WTC11 (cell line): ENCODE measurements around the gene ZNF362. TPM values are rescaled to one million over a fixed set of nuclear protein-coding genes. Genes with fewer than 3 reads are reported as not detected.

ENCODE experiments used
- ATAC-seq: fragments of 200-7000 bp; cut with Tn5 transposase; 2 replicates; pipeline ENCODE4 v1.10.0; 2021; ENCODE audit warnings: mild to moderate bottlenecking, moderate library complexity
- CTCF ChIA-PET: fragments of 300-600 bp; sonication (Branson Sonifier 250); formaldehyde crosslinking; loops from one replicate; lab custom pipeline; 2021; ENCODE audit warnings: antibody characterized with exemption; lab: Charles Lee
- POLR2A ChIA-PET: fragments of 350-600 bp; sonication (Branson Sonifier 250); formaldehyde crosslinking; loops from one replicate; lab custom pipeline; 2021; ENCODE audit warnings: antibody characterized with exemption; lab: Charles Lee
- DNase-seq: peaks from one replicate; pipeline ENCODE4 v3.0.0; 2021; ENCODE audit warnings: low spot score
- H3K27ac Mint-ChIP-seq: 2 replicates; pipeline ENCODE4 v1.8.0; 2021; ENCODE audit warnings: mixed read lengths
- H3K27me3 Mint-ChIP-seq: 2 replicates; pipeline ENCODE4 v1.8.0; 2021; ENCODE audit warnings: low read depth, mild to moderate bottlenecking, moderate library complexity, mixed read lengths
- H3K36me3 Mint-ChIP-seq: 2 replicates; pipeline ENCODE4 v1.8.0; 2021; ENCODE audit warnings: mixed read lengths
- H3K4me1 Mint-ChIP-seq: 2 replicates; pipeline ENCODE4 v1.8.0; 2022; ENCODE audit warnings: mixed read lengths
- H3K4me3 Mint-ChIP-seq: 2 replicates; pipeline ENCODE4 v1.8.0; 2021; ENCODE audit warnings: mild to moderate bottlenecking, moderate library complexity, mixed read lengths
- H3K9me3 Mint-ChIP-seq: 2 replicates; pipeline ENCODE4 v1.8.0; 2021; ENCODE audit warnings: mixed read lengths
- AR ChIP-seq: fragments of 250-450 bp; sonication (Bioruptor Pico); IDR thresholded peaks from 2 replicates; pipeline ENCODE4 v1.9.0; 2021; ENCODE audit warnings: mild to moderate bottlenecking
- E2F4 ChIP-seq: sonication (generic); formaldehyde crosslinking; IDR thresholded peaks from 2 replicates; pipeline ENCODE4 v1.8.1; 2022; ENCODE audit warnings: low read depth, mild to moderate bottlenecking, moderate library complexity, missing genetic modification reagents, borderline replicate concordance
- ESRRA ChIP-seq: sonication (generic); formaldehyde crosslinking; IDR thresholded peaks from 2 replicates; pipeline ENCODE4 v1.8.1; 2022; ENCODE audit warnings: mild to moderate bottlenecking, missing genetic modification reagents, borderline replicate concordance
- FOXP1 ChIP-seq: sonication (generic); formaldehyde crosslinking; IDR thresholded peaks from 2 replicates; pipeline ENCODE4 v1.8.0; 2022; ENCODE audit warnings: missing genetic modification reagents, mild to moderate bottlenecking, moderate library complexity, borderline replicate concordance
- GABPB1 ChIP-seq: sonication (generic); formaldehyde crosslinking; IDR thresholded peaks from 2 replicates; pipeline ENCODE4 v1.8.1; 2023; ENCODE audit warnings: mild to moderate bottlenecking, missing genetic modification reagents
- HMGA2 ChIP-seq: fragments of 250-450 bp; sonication (Bioruptor Pico); IDR thresholded peaks from 2 replicates; pipeline ENCODE4 v1.4.0; 2021; ENCODE audit warnings: mild to moderate bottlenecking, moderate library complexity
- JUN ChIP-seq: sonication (generic); formaldehyde crosslinking; IDR thresholded peaks from 2 replicates; pipeline ENCODE4 v1.8.0; 2023; ENCODE audit warnings: mild to moderate bottlenecking, missing genetic modification reagents
- KAT7 ChIP-seq: sonication (generic); formaldehyde crosslinking; IDR thresholded peaks from 2 replicates; pipeline ENCODE4 v1.8.1; 2023; ENCODE audit warnings: missing genetic modification reagents, mild to moderate bottlenecking, borderline replicate concordance
- NFYB ChIP-seq: sonication (generic); formaldehyde crosslinking; conservative IDR thresholded peaks from 2 replicates; pipeline ENCODE4 v1.8.0; 2022; ENCODE audit warnings: low read depth, missing genetic modification reagents
- SMAD3 ChIP-seq: sonication (generic); formaldehyde crosslinking; IDR thresholded peaks from 2 replicates; pipeline ENCODE4 v1.8.0; 2022; ENCODE audit warnings: missing genetic modification reagents, mild to moderate bottlenecking, borderline replicate concordance
- TCF7 ChIP-seq: sonication (generic); formaldehyde crosslinking; IDR thresholded peaks from 2 replicates; pipeline ENCODE4 v1.8.0; 2022; ENCODE audit warnings: mild to moderate bottlenecking, low read depth, missing genetic modification reagents, moderate library complexity
- TEAD1 ChIP-seq: sonication (generic); formaldehyde crosslinking; IDR thresholded peaks from 2 replicates; pipeline ENCODE4 v1.8.0; 2022; ENCODE audit warnings: mild to moderate bottlenecking, missing genetic modification reagents
- USF2 ChIP-seq: sonication (generic); formaldehyde crosslinking; IDR thresholded peaks from 2 replicates; pipeline ENCODE4 v1.8.1; 2023; ENCODE audit warnings: mild to moderate bottlenecking, missing genetic modification reagents, moderate library complexity
- ZMAT4 ChIP-seq: fragments of 250-450 bp; sonication (Bioruptor Pico); IDR thresholded peaks from 2 replicates; pipeline ENCODE4 v1.9.0; 2021; ENCODE audit warnings: mild to moderate bottlenecking
- ZNF138 ChIP-seq: sonication (generic); formaldehyde crosslinking; conservative IDR thresholded peaks from 2 replicates; pipeline ENCODE4 v1.8.1; 2022; ENCODE audit warnings: mild to moderate bottlenecking, moderate library complexity, missing genetic modification reagents
- ZNF281 ChIP-seq: sonication (generic); formaldehyde crosslinking; IDR thresholded peaks from 2 replicates; pipeline ENCODE4 v1.8.0; 2023; ENCODE audit warnings: mild to moderate bottlenecking, missing genetic modification reagents
- ZNF396 ChIP-seq: fragments of 250-450 bp; sonication (Bioruptor Pico); IDR thresholded peaks from 2 replicates; pipeline ENCODE4 v1.8.0; 2021; ENCODE audit warnings: mild to moderate bottlenecking, moderate library complexity, borderline replicate concordance
- total RNA-seq: library from RNA; stranded (reverse); gene quantifications from 3 replicates; pipeline ENCODE4 v1.2.3, GENCODE V29; 2021
- TF ChIP-seq, protein P1 (sequence below): fragments of 250-450 bp; sonication (Bioruptor Pico); IDR thresholded peaks from 2 replicates; pipeline ENCODE4 v2.1.2; 2022; ENCODE audit warnings: mild to moderate bottlenecking, moderate library complexity
- TF ChIP-seq, protein P2 (sequence below): sonication (generic); formaldehyde crosslinking; IDR thresholded peaks from 2 replicates; pipeline ENCODE4 v1.8.0; 2022; ENCODE audit warnings: mild to moderate bottlenecking, missing genetic modification reagents
- TF ChIP-seq, protein P3 (sequence below): sonication (generic); formaldehyde crosslinking; IDR thresholded peaks from 2 replicates; pipeline ENCODE4 v1.8.0; 2022; ENCODE audit warnings: mild to moderate bottlenecking, missing genetic modification reagents
- TF ChIP-seq, protein P4 (sequence below): sonication (generic); formaldehyde crosslinking; IDR thresholded peaks from 2 replicates; pipeline ENCODE4 v1.8.1; 2022; ENCODE audit warnings: low read depth, missing genetic modification reagents, borderline replicate concordance

The ZNF362 gene
- total RNA-seq, 1 experiment from 2014 or later: 24.2 TPM

GRCh38 chr1:33247545-33247944 lies 8.7 kb upstream of the ZNF362 start:
- H3K4me3 Mint-ChIP-seq: no peak overlapping the region
- POLR2A ChIA-PET: no interaction called here
- H3K4me1 Mint-ChIP-seq: peaks cover 35% of the 10 kb centered on the region
- no peak for ATAC-seq
- no peak for DNase-seq
- TF ChIP-seq NFYB (CRISPR knock-in tag) (no peak), TEAD1 (CRISPR knock-in tag) (no peak), ESRRA (CRISPR knock-in tag) (no peak), ZMAT4 (CRISPR knock-in tag) (no peak), ZNF396 (CRISPR knock-in tag) (no peak), GABPB1 (CRISPR knock-in tag) (no peak), AR (CRISPR knock-in tag) (no peak), ZNF138 (CRISPR knock-in tag) (no peak), E2F4 (no peak), JUN (no peak), USF2 (CRISPR knock-in tag) (no peak)
- TF ChIP-seq, protein P1, sequence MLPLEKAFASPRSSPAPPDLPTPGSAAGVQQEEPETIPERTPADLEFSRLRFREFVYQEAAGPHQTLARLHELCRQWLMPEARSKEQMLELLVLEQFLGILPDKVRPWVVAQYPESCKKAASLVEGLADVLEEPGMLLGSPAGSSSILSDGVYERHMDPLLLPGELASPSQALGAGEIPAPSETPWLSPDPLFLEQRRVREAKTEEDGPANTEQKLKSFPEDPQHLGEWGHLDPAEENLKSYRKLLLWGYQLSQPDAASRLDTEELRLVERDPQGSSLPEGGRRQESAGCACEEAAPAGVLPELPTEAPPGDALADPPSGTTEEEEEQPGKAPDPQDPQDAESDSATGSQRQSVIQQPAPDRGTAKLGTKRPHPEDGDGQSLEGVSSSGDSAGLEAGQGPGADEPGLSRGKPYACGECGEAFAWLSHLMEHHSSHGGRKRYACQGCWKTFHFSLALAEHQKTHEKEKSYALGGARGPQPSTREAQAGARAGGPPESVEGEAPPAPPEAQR (CRISPR knock-in tag): no peak
- TF ChIP-seq, protein P2, sequence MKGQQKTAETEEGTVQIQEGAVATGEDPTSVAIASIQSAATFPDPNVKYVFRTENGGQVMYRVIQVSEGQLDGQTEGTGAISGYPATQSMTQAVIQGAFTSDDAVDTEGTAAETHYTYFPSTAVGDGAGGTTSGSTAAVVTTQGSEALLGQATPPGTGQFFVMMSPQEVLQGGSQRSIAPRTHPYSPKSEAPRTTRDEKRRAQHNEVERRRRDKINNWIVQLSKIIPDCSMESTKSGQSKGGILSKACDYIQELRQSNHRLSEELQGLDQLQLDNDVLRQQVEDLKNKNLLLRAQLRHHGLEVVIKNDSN: no peak
- TF ChIP-seq, protein P3, sequence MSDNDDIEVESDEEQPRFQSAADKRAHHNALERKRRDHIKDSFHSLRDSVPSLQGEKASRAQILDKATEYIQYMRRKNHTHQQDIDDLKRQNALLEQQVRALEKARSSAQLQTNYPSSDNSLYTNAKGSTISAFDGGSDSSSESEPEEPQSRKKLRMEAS (CRISPR knock-in tag): no peak
- TF ChIP-seq, protein P4, sequence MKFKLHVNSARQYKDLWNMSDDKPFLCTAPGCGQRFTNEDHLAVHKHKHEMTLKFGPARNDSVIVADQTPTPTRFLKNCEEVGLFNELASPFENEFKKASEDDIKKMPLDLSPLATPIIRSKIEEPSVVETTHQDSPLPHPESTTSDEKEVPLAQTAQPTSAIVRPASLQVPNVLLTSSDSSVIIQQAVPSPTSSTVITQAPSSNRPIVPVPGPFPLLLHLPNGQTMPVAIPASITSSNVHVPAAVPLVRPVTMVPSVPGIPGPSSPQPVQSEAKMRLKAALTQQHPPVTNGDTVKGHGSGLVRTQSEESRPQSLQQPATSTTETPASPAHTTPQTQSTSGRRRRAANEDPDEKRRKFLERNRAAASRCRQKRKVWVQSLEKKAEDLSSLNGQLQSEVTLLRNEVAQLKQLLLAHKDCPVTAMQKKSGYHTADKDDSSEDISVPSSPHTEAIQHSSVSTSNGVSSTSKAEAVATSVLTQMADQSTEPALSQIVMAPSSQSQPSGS (CRISPR knock-in tag): no peak
- no peaks in the 10 kb centered on the region for H3K36me3 Mint-ChIP-seq
- H3K27me3 Mint-ChIP-seq: peaks cover 50% of the 10 kb centered on the region
- peaks cover 3% of the 10 kb centered on the region; the same call in 1 of the 2 replicates for H3K9me3 Mint-ChIP-seq
- H3K27ac Mint-ChIP-seq: no peak overlapping the region
- CTCF ChIA-PET: interaction anchor here (1.0 to 2.2 kb wide), 2 partner anchors 48 to 110 kb away, joined by 5 to 7 read pairs; no protein-coding TSS in a partner anchor

- Mint-ChIP-seq H3K9me3 (peaks cover 3% of the 10 kb centered on the region; the same call in 1 of the 2 replicates), H3K4me1 (peaks cover 35% of the 10 kb centered on the region), H3K36me3 (no peaks in the 10 kb centered on the region), H3K27me3 (peaks cover 57% of the 10 kb centered on the region), H3K4me3 (no peak overlapping the region), H3K27ac (no peak overlapping the region)
- POLR2A ChIA-PET: no interaction called here
- DNase-seq: no peak
- no peak for ATAC-seq
- CTCF ChIA-PET: interaction anchor here (1.0 to 2.2 kb wide), 3 partner anchors 47 to 121 kb away, joined by 3 to 7 read pairs (median 5); no protein-coding TSS in a partner anchor
- TF ChIP-seq HMGA2 (no peak), FOXP1 (CRISPR knock-in tag) (no peak), JUN (no peak), TCF7 (CRISPR knock-in tag) (no peak), ZNF281 (no peak), SMAD3 (CRISPR knock-in tag) (no peak), KAT7 (CRISPR knock-in tag) (no peak), ESRRA (CRISPR knock-in tag) (no peak)
- TF ChIP-seq, protein P4 (CRISPR knock-in tag): no peak
These were observed 8.0 kb upstream of the ZNF362 start for GRCh38 chr1:33248244-33248643.
